ENCODE data around the gene OLFML2B.
"Not testable (repeated sequence)": the region's sequence is repeated elsewhere in the genome, so short reads cannot be mapped to it uniquely, and the experiment has no call there.

Gene OLFML2B

DNA sequence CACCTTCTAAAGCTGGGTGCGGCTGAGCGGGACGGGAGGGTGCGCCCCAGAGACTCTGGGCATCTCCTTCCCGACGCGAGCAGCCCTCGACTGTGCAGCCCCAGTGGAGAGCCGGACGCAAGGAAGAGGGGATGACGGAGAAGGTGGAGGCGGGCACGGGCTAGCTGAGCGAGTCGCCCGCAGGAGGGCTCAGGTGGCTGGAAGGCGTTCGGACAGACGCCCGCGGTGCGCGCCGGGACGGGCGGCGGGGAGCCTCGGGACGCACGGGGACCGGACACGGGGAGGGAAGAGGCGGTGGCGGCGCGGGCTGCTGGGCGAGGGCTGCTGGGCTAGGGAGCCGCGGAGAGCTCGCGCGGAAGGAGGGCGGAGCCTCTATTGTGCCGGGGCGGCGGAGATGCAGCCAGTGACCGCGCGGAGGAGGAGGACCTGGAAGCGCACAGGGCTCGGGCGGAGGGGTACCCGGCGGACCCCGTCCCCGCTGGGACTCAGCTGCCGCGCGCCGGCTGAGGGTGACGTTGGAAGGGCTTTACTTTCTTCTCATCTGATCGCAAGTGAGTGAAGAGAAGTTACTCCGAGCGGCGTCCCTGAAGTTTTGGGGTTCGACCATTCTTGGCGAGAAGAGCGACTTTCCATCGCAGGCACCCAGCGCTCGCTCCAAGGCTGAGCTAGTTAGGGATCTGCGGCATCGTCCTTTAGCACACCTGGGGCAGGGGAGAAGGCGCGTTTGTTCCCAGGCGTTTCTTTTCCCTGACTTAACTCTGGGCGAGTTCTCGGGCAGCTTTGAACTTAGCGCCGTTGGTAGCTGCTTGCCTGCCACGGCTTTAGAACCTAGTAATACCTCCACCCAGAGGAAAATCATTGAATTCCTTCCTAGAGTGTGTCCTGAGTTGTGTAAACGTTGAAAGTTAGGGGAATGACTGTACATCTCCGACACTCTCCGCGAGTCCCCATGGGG lies at the start of gene OLFML2B:
Gene OLFML2B (minus strand): TSS at position 323 of the 955 bp plus-strand sequence. CDS start 439 bp downstream, outside the sequence.
- peak; percentile 16 for FAIRE-seq

- FAIRE-seq, result no peak
These were observed 49.1 kb upstream of the OLFML2B start for GRCh38 chr1:162072740-162073139.

DNA sequence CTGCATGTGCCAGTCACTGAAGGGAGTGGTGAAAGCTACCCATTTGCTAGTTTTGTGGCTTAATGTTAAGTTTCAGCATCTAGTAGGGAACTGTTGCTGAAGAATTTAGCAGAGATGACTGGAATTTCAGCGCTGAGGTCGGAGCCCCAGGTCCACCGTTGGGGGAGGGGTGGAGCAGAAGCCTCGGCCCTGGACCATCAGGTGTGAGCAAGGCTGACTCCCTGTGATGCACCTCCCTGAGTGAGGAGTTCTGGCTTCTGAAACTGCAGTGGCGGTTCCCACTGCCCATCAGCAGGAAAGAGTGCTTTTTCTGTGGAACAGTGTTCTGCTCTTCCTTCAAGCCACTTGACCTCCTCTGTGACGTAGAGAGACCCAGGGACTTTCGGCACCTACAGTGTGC lies 47.2 kb upstream of the OLFML2B start:
- FAIRE-seq, result no peak

- no peak for FAIRE-seq
These were observed 46.6 kb upstream of the OLFML2B start for GRCh38 chr1:162070094-162070748.

GRCh38 chr1:162069334-162070093 lies 45.8 kb upstream of the OLFML2B start, which contains the start of gene NOS1AP:
Gene NOS1AP (plus strand): TSS chr1:162069691. CDS start chr1:162070178, 487 bp downstream.
- FAIRE-seq, result no peak

DNA sequence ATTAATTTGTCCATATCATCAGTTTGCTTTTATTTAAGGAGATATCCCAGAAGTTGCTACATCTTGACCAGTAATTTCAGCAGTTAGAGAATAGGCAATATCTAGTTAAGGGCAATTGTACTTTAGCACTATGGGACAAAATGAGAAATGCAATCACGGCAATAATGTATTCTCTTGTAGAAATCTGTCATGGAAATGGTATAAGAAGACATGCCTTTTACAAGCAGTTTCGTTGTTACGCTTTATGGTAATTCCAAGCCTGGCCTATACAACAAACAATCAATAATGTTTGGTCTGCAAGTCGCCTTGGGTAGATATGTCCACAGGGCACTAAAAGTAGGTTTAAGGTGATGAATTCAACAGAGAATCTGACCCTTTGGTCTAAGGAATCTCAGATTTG lies 44.6 kb upstream of the OLFML2B start:
- no peak for FAIRE-seq

- FAIRE-seq, result no peak
These were observed 43.8 kb upstream of the OLFML2B start for GRCh38 chr1:162067466-162067865.

DNA sequence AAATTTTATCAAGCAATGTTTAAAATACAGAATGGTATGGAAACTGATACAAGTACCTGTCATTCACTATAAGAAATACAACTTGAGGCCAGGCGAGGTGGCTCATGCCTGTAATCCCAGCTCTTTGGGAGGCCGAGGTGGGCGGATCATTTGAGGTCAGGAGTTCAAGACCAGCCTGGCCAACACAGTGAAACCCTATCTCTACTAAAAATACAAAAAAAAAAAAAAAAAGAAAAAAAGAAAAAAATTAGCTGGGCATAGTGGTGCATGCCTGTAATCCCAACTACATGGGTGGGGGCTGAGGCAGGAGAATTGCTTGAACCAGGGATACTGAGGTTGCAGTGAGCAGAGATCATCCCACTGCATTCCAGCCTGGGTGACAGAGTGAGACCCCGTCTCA lies 43.2 kb upstream of the OLFML2B start:
- FAIRE-seq, result not testable (repeated sequence)

DNA sequence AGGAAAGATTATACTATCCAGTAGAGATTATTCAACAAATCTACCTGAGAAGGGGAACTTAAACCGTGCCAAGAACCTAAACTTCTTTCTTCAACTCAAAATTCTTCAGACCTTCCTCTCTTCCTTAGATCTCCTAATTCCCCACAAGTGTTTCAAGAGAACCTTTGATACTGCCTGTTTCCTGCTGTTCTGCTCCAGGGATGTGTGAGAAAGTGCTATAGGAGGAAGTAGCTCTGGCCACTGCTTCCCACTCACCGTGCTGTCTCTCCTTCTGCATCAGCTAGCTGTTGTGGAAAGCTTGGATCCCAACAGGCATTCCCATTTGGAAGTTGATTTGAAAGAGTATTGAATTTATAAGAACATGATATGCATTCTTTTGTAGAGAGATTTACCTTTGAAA lies 41.3 kb upstream of the OLFML2B start:
- FAIRE-seq, result no peak

- FAIRE-seq, result no peak
These were observed 38.9 kb upstream of the OLFML2B start for GRCh38 chr1:162062542-162063015.

- FAIRE-seq, result no peak
These were observed 36.6 kb upstream of the OLFML2B start for GRCh38 chr1:162060314-162060713.

GRCh38 chr1:162059721-162060120 lies 36.1 kb upstream of the OLFML2B start:
- FAIRE-seq, result no peak

DNA sequence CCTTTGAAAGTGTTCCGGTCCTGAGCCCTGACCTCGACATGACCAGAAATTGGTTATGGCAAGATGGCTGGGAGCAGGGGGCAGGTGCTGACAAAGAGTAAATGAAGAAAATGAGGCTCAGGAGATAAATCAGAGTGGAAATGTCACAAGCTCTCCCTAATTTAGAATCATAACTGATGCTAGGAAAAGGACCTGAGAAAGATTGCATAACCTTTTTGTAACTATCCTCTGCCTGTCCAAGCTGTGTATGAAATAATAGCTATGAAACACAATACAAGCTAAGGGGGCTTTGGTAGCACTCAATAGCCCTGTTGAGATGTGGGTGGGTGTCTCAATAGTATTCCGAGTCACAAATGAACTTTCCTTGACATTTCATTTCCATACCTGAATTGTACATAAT lies 32.9 kb upstream of the OLFML2B start:
- FAIRE-seq, result no peak

DNA sequence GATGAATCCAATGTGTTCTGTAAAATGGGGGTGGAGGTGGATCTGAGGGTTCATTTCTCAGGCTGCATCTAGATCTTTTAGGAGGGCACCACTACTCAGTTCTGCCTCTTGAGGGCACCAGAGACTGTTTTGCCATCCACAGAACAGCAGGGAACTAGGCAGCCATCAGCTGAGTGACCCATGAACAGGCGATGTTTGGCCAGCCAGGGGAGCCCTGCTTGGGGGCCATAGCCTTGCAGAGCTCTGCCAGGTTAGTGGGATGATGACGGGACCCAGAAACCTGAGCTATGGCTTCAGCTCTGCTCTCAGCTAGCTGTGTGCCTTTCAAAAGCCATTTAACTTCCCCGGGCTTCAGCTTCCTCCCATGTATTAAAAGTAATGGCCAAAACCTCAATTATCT lies 32.4 kb upstream of the OLFML2B start:
- FAIRE-seq, result peak; percentile 65

GRCh38 chr1:162055062-162055461 lies 31.4 kb upstream of the OLFML2B start:
- no peak for FAIRE-seq

- FAIRE-seq, result not testable (repeated sequence)
These were observed 30.3 kb upstream of the OLFML2B start for GRCh38 chr1:162053949-162054348.

DNA sequence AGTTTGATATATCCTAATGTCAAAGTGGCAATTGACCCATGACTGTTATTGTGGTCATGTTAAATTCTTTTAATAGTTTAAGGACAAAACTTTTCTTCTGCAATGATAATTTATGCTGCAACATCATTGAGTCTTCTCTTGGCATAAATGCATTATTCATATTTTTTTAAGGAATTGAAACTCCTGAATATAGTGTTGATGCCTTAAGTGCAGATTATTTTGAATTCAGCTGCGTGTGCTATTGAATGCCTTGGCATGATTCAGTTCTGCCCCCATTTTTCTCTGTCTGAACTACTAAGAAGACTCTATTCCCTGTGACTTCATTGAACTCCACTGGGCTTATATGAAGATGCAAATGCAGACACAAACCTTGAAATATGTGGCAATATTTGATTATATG lies 23.3 kb upstream of the OLFML2B start:
- FAIRE-seq, result no peak

DNA sequence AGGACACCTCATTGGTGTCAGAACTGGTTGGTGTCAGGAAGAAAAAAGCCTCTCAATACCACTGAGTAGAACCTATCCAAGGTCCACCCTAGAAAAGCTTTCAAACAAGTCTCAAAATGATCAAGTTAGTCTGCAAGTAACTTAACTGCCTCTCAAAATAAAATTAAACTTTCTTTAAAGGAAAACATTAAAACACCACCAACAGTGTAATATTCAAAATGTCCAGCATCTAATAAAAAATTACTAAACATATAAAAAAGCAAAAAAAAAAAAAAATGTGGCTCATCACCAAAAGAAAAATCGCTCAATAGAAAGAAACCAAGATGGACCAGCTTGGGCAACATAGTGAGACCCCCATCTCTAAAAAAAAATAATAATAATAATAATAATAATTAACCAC lies 18.7 kb upstream of the OLFML2B start:
- no peak for FAIRE-seq

DNA sequence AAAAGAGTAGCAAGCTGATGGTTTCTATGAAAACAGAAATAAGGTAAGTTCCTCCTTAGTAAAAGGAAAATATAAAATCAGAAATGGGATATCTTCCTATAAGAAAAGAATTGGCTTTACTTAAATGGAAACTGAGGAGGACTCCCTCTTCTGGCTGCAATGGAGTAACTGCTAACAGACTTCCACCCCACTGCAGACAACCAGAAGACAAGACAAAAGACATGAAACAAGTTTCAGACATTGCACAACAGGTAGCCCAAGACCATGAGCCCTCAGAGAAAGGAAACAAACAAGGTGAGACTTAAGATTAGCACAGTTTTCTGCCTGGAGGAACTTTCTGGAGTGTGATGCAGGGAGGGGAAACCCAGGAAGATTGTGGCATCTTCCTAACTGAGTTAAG lies 17.0 kb upstream of the OLFML2B start:
- peak; percentile 71 for FAIRE-seq

DNA sequence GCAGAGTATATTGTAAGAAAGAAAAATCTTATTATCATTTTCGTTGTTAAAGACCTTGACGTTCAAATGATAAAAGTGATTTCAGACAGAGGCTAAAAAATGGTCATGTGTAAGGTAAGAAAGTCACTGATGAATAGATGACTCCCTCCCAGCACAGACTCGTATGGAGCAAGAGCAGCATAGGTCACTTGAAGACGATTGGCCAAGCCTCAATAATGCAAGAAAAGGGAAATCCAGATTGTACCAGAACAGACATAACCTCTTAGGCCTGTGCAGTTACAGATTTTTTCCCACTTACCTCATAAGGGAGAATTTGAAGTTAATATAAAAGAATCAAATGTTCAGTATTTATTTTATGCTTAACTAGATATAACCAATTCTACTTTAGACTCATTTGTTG lies 16.3 kb upstream of the OLFML2B start:
- FAIRE-seq, result no peak

DNA sequence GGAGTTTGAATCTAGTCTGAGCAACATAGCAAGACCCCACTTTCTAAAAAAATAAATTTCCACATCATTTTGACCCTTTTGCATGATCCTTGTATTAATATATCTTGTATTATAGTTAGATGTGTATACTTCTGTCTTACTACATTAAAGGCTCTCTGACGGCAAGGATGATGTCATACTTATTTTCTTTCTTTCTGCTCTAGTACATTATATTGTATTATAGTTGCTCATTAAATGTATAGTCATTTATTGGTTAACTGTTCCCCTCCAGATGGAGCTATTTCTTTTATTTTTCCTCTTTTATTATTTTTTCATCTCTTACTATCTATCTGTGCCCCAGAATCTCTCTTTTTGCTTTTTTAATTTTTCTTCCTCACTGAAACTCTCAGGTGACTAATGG lies 15.0 kb upstream of the OLFML2B start:
- no peak for FAIRE-seq

- FAIRE-seq, result peak; percentile 96
These were observed 12.5 kb upstream of the OLFML2B start for GRCh38 chr1:162036163-162036562.

GRCh38 chr1:162035241-162035640 lies 11.6 kb upstream of the OLFML2B start:
- no peak for FAIRE-seq
